Upper lobe of right lung (tissue), 1 donor: ENCODE results near the gene DYRK1A. TPM values are rescaled to one million over a fixed set of nuclear protein-coding genes. Genes with fewer than 3 reads are reported as not detected.

Source experiments
- ATAC-seq: fragments of 200-7000 bp; cut with Tn5 transposase; one replicate; pipeline ENCODE4 v1.9.1; 2020; ENCODE audit warnings: mild to moderate bottlenecking, moderate library complexity
- DNase-seq: peaks from one replicate; pipeline ENCODE4 v3.0.0-alpha.2; 2020
- H3K27ac ChIP-seq: fragments of 200-600 bp; one replicate; pipeline ENCODE4 v1.8.0; 2022
- H3K27me3 ChIP-seq: fragments of 200-600 bp; one replicate; pipeline ENCODE4 v1.8.0; 2022; ENCODE audit warnings: mild to moderate bottlenecking
- H3K36me3 ChIP-seq: fragments of 200-600 bp; one replicate; pipeline ENCODE4 v1.8.0; 2022
- H3K4me1 ChIP-seq: fragments of 200-600 bp; one replicate; pipeline ENCODE4 v1.8.0; 2022
- H3K4me3 ChIP-seq: fragments of 200-600 bp; one replicate; pipeline ENCODE4 v1.8.0; 2022; ENCODE audit warnings: mild to moderate bottlenecking
- H3K9me3 ChIP-seq: fragments of 200-600 bp; one replicate; pipeline ENCODE4 v1.8.0; 2022
- intact Hi-C: fragments of 100-400 bp; cut with DNase I; formaldehyde crosslinking; loops from one replicate; pipeline ENCODE4 v1.11.0; 2022
- total RNA-seq: library from RNA; stranded (reverse); fragmentation: NEBNext Ultra II Directional; extraction: Animal tissue kit (Norgen Biotek cat#: 25700); gene quantifications from one replicate; pipeline ENCODE4 v1.2.1, GENCODE V29; 2021
- TF ChIP-seq, protein P1 (sequence below): fragments of 200-600 bp; IDR thresholded peaks from one replicate; pipeline ENCODE4 v1.8.0; 2022; ENCODE audit warnings: antibody characterized with exemption
- donor health status: DM: no; HTN: yes; CAD: no; lungs with severe emphysema.

Gene DYRK1A
- total RNA-seq, 1 donor from 2014 or later = 70.9 TPM

DNA sequence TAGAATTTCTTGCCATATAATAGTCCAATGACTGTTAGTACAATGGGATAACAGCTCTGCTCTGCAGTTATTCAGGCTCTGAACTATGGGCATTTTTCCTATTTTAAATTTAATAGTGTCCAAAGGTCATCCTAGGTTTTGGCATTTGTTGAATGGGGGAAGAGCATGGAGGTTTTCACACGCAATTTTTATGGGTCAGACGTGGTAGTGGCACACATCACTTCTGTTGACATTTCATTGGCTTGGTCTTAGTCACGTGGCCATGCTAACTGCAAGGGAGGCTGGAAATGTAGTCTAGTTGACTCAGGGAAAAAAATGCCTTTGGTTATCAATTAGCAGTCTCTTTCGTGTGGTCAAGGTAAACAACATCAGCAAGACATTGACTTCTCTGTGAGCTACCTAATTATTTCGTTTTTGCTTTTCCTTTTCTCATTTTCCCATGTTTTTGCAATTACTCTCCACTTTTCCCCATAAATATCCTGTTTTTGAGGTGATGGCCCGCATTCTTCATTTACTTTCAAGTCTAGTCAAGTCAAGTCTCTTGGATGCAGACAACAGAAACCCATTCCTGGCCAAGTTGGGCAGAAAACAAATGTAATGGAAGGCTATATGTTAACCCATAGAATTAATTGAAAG lies 82.8 kb downstream of the DYRK1A start:
- ATAC-seq (no peak), DNase-seq (no peak)
- TF ChIP-seq, protein P1, sequence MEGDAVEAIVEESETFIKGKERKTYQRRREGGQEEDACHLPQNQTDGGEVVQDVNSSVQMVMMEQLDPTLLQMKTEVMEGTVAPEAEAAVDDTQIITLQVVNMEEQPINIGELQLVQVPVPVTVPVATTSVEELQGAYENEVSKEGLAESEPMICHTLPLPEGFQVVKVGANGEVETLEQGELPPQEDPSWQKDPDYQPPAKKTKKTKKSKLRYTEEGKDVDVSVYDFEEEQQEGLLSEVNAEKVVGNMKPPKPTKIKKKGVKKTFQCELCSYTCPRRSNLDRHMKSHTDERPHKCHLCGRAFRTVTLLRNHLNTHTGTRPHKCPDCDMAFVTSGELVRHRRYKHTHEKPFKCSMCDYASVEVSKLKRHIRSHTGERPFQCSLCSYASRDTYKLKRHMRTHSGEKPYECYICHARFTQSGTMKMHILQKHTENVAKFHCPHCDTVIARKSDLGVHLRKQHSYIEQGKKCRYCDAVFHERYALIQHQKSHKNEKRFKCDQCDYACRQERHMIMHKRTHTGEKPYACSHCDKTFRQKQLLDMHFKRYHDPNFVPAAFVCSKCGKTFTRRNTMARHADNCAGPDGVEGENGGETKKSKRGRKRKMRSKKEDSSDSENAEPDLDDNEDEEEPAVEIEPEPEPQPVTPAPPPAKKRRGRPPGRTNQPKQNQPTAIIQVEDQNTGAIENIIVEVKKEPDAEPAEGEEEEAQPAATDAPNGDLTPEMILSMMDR = no peak
- Histone ChIP-seq H3K9me3 (no peaks in the 10 kb centered on the region), H3K27ac (no peak overlapping the region), H3K4me1 (peaks cover 27% of the 10 kb centered on the region), H3K36me3 (no peaks in the 10 kb centered on the region), H3K4me3 (no peak overlapping the region), H3K27me3 (no peaks in the 10 kb centered on the region)
- intact Hi-C loops = loop anchor here (10.0 kb wide), 1 partner anchor 75 kb away; no protein-coding TSS in a partner anchor

DNA sequence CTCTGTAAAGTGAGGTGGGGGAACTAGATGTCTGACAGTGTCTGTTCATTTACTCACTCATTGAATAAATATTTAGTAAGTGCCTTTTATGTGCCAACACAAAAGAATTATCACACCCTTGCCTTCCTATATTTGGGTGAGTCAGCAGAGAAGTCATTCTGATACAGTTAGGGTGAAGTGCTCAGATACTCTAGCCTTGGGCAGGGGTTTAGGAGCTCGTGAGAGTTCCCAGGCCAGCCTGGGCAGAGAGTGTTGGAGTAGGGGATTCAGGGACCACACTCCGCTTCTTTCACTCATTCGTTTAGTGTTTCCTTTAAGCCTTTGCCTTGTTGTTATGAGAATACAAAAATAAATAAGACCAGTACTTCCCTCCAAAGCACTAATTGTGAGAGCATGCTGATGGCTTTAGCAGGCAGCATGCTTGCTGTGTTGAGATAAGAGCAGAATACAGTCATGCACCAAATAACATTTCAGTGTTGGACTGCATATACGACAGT lies 83.9 kb downstream of the DYRK1A start:
- Histone ChIP-seq H3K4me3 (no peak overlapping the region), H3K9me3 (no peaks in the 10 kb centered on the region), H3K36me3 (no peaks in the 10 kb centered on the region), H3K4me1 (peaks cover 31% of the 10 kb centered on the region), H3K27me3 (no peaks in the 10 kb centered on the region), H3K27ac (no peak overlapping the region)
- TF ChIP-seq, protein P1 = no peak
- ATAC-seq = no peak
- no peak for DNase-seq
- intact Hi-C loops = no loop called here

DNA sequence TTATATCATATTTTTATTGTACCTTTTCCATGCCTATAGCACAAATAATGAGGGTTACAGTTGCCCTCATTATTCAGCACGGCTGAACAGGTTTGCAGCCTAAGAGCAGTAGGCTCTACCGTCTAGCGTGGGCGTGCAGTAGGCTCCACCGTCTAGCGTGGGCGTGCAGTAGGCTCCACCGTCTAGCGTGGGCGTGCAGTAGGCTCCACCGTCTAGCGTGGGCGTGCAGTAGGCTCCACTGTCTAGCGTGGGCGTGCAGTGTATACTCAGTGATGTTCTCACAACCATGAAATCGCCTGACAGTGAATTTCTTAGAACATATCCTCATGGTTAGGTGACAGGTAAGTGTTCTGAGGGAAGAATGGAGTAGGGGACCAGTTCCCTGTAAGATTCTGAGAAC lies 84.9 kb downstream of the DYRK1A start:
- Histone ChIP-seq H3K4me3 (no peak overlapping the region), H3K9me3 (no peaks in the 10 kb centered on the region), H3K27me3 (no peaks in the 10 kb centered on the region), H3K27ac (no peak overlapping the region), H3K36me3 (no peaks in the 10 kb centered on the region), H3K4me1 (peaks cover 38% of the 10 kb centered on the region)
- ATAC-seq (no peak), DNase-seq (no peak)
- TF ChIP-seq, protein P1 = no peak
- intact Hi-C loops = no loop called here

DNA sequence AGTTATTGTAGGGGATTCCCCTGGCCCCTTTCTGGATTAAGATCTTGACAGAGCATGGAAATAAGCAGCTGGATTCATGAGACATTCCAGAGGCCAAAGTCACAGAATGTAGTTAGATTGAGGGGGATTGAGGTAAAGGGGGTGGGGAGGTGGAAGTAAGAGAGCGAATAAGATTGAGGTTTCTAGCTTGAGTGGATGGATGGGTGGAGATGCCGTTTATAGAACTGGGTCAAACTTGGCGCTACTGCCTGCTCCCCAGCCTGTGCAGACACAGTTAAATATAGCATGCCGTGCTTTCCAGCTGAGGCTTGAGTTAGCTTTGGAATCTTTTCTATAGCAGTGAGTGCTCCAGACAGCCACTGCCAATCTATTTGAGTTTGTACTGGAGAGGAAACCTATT lies 85.7 kb downstream of the DYRK1A start:
- ATAC-seq (peak; percentile 70), DNase-seq (no peak)
- H3K27ac ChIP-seq = no peak overlapping the region
- no peaks in the 10 kb centered on the region for H3K27me3 ChIP-seq
- TF ChIP-seq, protein P1 = no peak
- intact Hi-C loops = no loop called here
- no peak overlapping the region for H3K4me3 ChIP-seq
- H3K36me3 ChIP-seq = no peaks in the 10 kb centered on the region
- peaks cover 36% of the 10 kb centered on the region for H3K4me1 ChIP-seq
- no peaks in the 10 kb centered on the region for H3K9me3 ChIP-seq

DNA sequence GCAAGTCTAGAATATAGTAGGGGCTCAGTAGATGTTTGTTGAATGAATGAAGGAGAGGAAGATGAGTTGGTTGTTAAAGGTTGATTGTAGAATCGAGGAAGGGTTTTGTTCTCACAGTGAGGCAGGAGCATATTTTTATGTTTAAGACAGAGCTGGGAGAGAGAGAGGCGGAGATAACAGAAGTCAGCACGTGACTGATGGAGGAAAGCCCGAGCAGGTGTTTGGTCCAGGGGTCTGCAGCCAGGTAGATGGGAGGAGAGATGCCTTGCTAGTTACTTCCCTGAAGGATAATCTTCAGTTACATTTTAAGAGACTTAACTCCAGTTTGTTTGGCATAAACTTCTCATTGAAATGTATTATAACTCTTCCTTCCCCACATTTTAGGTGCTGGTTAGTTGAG lies 86.8 kb downstream of the DYRK1A start:
- no peaks in the 10 kb centered on the region for H3K27me3 ChIP-seq
- no peak overlapping the region for H3K27ac ChIP-seq
- H3K4me3 ChIP-seq = no peak overlapping the region
- H3K9me3 ChIP-seq = no peaks in the 10 kb centered on the region
- intact Hi-C loops = no loop called here
- peaks cover 39% of the 10 kb centered on the region for H3K4me1 ChIP-seq
- ATAC-seq (no peak), DNase-seq (no peak)
- TF ChIP-seq, protein P1 = no peak
- no peaks in the 10 kb centered on the region for H3K36me3 ChIP-seq
